ENCODE results near the gene FCN2.

GRCh38 chr9:134923466-134923865 lies 42.9 kb downstream of the FCN2 start:
- no peak for TF ChIP-seq CTCF (IDR thresholded peaks at IDR 0.05)
- no peak for TF ChIP-seq POLR2A (IDR thresholded peaks at IDR 0.05)
